ENCODE data around the gene NNT. TPM values are rescaled to one million over a fixed set of nuclear protein-coding genes. Genes with fewer than 3 reads are reported as not detected.

Gene NNT
- total RNA-seq, 2 experiments from 2014 or later = 103 to 115 TPM

DNA sequence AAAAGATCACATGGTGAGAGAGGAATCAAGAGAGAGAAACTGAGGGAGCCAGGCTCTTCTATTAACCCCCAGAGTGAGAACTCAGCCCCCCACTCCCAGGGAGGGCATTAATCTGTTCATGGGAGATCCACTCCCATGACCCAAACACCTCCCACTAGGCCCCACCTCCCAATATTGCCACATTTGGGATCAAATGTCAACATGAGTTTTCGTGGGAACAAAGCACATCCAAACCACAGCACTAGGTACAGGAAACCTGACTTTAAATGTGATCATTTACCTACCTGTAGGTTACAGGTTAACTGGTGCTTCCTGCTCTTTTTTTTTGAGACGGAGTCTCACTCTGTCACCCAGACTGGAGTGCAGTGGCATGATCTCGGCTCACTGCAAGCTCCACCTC lies 16.9 kb downstream of the NNT start:
- Mint-ChIP-seq H3K4me3 (no peak overlapping the region), H3K27ac (no peak overlapping the region), H3K27me3 (no peaks in the 10 kb centered on the region), H3K4me1 (no peaks in the 10 kb centered on the region), H3K36me3 (peaks cover 53% of the 10 kb centered on the region), H3K9me3 (ENCODE audit: low read depth) (no peaks in the 10 kb centered on the region)
- no peak for DNase-seq
- CTCF ChIA-PET = no interaction called here
- no peak for ATAC-seq

DNA sequence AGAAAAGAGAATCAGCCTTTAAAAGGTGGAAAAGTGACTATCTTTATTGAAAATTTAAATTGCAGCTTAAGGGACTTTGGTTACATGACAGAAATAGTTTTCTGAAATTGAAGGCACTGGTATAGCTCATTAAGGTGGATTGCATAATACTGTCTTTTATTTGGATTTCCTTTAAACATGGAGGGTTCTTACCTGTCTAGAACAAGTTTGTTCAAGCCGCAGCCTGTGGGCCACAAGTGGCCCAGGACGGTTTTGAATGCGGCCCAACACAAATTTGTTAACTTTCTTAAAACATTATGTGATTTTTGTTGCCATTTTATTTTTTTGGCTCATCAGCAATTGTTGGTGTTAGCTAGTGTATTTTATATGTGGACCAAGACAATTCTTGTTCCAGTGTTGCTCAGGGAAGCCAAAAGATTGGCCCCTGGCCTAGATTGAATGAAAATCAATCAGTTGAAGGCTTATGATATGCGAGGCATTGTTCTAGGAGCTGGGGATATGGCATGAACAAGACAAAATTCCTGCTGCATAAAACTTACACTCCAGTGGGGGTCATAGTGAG lies 18.0 kb downstream of the NNT start:
- Mint-ChIP-seq H3K36me3 (peaks cover 53% of the 10 kb centered on the region), H3K4me1 (no peaks in the 10 kb centered on the region), H3K9me3 (ENCODE audit: low read depth) (no peaks in the 10 kb centered on the region), H3K27me3 (no peaks in the 10 kb centered on the region), H3K4me3 (no peak overlapping the region), H3K27ac (no peak overlapping the region)
- DNase-seq = no peak
- CTCF ChIA-PET = interaction anchor here (2.9 kb wide), 1 partner anchor 11 kb away, joined by 20 read pairs; no protein-coding TSS in a partner anchor
- no peak for ATAC-seq

GRCh38 chr5:43622074-43622473 lies 19.1 kb downstream of the NNT start:
- Mint-ChIP-seq H3K27me3 (no peaks in the 10 kb centered on the region), H3K27ac (no peak overlapping the region), H3K4me1 (no peaks in the 10 kb centered on the region), H3K36me3 (peaks cover 50% of the 10 kb centered on the region), H3K9me3 (ENCODE audit: low read depth) (no peaks in the 10 kb centered on the region), H3K4me3 (no peak overlapping the region)
- CTCF ChIA-PET = interaction anchor here (1.2 to 2.9 kb wide), 2 partner anchors 10 to 11 kb away, joined by 3 to 20 read pairs; no protein-coding TSS in a partner anchor
- ATAC-seq (no peak), DNase-seq (no peak)

DNA sequence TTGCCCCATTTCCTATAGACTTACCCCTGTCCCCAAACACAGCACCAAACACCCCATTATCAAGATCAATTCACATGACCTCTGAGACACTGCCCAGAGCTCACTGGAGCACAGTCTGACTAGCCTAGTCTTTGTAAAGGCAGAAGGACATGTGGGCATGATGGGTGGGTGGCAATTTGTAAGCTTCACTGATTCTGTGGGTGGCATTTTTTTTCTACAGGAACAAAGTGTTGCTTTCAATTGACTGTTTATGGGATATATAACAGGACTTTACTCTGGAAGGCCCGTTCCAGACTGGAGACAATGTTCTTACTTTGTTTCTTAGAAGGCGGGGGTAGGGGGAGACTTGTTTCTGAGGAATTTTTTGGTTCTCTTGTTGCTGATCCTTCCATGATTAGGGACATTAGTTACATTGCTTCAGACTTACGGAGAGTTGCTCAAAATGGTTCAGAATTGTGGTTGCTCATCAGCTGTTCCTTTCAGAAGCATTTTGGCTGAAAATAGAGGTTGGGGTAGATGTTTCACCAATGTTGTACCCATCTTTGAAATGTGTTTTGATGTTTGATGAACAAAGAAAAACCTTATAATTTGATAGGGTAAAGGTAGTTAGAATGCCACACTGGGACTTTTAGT lies 20.2 kb downstream of the NNT start:
- ATAC-seq = no peak
- H3K4me3 Mint-ChIP-seq = no peak overlapping the region
- no peaks in the 10 kb centered on the region for H3K4me1 Mint-ChIP-seq
- no peaks in the 10 kb centered on the region for H3K9me3 Mint-ChIP-seq (ENCODE audit: low read depth)
- peaks cover 44% of the 10 kb centered on the region for H3K36me3 Mint-ChIP-seq
- CTCF ChIA-PET = interaction anchor here (1.2 to 2.9 kb wide), 2 partner anchors 8 to 12 kb away, joined by 3 to 20 read pairs; no protein-coding TSS in a partner anchor
- no peak overlapping the region for H3K27ac Mint-ChIP-seq
- H3K27me3 Mint-ChIP-seq = no peaks in the 10 kb centered on the region
- DNase-seq = no peak

- DNase-seq (no peak), ATAC-seq (no peak)
- no peak overlapping the region for H3K4me3 Mint-ChIP-seq
- CTCF ChIA-PET = interaction anchor here (0.6 kb wide), 1 partner anchor 17 kb away, joined by 3 read pairs; no protein-coding TSS in a partner anchor
- peaks cover 33% of the 10 kb centered on the region for H3K36me3 Mint-ChIP-seq
- H3K27me3 Mint-ChIP-seq = no peaks in the 10 kb centered on the region
- H3K27ac Mint-ChIP-seq = no peak overlapping the region
- H3K4me1 Mint-ChIP-seq = no peaks in the 10 kb centered on the region
- no peaks in the 10 kb centered on the region for H3K9me3 Mint-ChIP-seq (ENCODE audit: low read depth)
These were observed 24.0 kb downstream of the NNT start for GRCh38 chr5:43627028-43627427.

DNA sequence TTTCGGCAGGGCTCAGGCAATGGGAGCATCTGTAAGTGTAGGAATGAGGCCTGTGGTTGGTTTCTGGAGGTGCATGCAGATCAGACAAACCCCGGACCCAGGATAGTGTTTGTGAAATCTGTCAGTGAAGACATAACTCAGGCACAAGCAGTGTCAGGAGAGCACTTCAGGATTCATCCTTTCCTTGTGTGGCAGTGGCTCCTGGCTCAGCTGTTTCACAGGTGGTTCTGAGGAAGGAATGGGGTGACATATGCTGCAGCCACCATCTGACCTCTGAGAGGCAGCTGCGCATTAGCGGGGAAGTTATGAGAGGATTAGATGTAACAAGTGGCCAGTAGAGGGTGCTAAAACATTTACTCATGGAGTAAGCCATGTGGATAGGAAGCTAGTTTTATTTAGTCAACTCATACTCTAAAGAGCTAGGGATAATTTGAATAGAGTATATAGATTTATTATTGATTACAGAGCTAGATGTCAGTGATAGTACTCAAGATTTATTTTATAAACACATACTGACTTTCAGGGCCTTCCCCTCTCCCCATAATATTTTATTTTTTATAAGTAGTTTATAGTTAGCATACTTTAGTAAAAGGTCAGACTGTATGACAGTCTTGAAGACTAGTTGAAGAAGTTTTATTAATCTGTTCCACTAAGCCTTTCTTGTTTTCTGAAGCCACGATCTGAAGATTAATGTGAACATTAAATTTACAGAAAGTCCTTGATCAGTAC lies 28.4 kb downstream of the NNT start:
- ATAC-seq = peak; percentile 83
- CTCF ChIA-PET = interaction anchor here (0.6 to 3.5 kb wide), 14 partner anchors 10 to 1142 kb away, joined by 3 to 20 read pairs (median 5); partner anchors contain the start of gene NNT
- DNase-seq = no peak
- Mint-ChIP-seq H3K4me3 (no peak overlapping the region), H3K4me1 (peaks cover 2% of the 10 kb centered on the region), H3K27ac (no peak overlapping the region), H3K27me3 (no peaks in the 10 kb centered on the region), H3K9me3 (ENCODE audit: low read depth) (no peaks in the 10 kb centered on the region), H3K36me3 (peaks cover 50% of the 10 kb centered on the region)

DNA sequence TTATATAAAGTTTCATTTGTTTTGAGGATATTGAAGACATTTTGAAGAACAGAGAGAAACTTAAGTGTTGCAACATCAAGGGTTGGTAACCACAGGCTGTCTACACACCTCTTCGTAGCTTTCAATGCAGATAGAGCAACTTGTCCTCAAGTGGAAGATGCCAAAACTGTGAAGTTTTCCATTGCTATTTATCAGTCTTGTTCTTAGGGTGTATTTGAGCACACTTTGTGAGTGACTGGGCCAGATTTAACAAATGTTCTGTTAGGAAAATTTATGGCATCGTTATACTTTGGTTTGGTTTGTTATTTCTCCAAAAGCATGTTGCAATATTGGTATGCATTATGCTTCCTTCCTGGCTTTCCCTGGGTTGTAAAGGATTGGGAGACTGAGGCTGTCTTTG lies 31.6 kb downstream of the NNT start:
- H3K9me3 Mint-ChIP-seq (ENCODE audit: low read depth) = no peaks in the 10 kb centered on the region
- H3K27ac Mint-ChIP-seq = no peak overlapping the region
- H3K4me1 Mint-ChIP-seq = peaks cover 2% of the 10 kb centered on the region
- no peaks in the 10 kb centered on the region for H3K27me3 Mint-ChIP-seq
- CTCF ChIA-PET = no interaction called here
- DNase-seq (no peak), ATAC-seq (no peak)
- peaks cover 56% of the 10 kb centered on the region for H3K36me3 Mint-ChIP-seq
- no peak overlapping the region for H3K4me3 Mint-ChIP-seq

GRCh38 chr5:43635374-43635773 lies 32.4 kb downstream of the NNT start:
- no peak for ATAC-seq
- H3K9me3 Mint-ChIP-seq (ENCODE audit: low read depth) = no peaks in the 10 kb centered on the region
- no peak for DNase-seq
- peaks cover 60% of the 10 kb centered on the region for H3K36me3 Mint-ChIP-seq
- no peak overlapping the region for H3K27ac Mint-ChIP-seq
- CTCF ChIA-PET = interaction anchor here (0.6 kb wide), 1 partner anchor 199 kb away, joined by 3 read pairs; no protein-coding TSS in a partner anchor
- H3K4me1 Mint-ChIP-seq = peaks cover 2% of the 10 kb centered on the region
- no peaks in the 10 kb centered on the region for H3K27me3 Mint-ChIP-seq
- H3K4me3 Mint-ChIP-seq = no peak overlapping the region

DNA sequence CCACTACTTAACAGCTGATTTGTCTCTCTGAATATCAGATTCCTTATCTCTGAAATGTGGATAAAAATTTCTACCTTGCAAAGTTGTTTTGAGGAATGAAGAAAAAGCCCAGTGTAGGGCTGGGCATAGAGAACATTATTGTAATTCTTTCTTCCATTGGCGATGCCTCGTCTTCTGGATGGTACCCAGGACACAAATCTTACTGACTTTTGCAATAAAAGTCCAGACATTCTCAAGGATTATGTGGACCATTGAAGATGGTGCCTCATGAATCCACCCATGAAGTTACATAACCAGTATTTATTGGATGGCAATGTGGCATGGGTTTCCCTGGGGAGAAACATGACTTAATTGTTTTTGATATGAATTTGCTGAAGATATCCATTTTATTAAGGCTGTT lies 33.1 kb downstream of the NNT start:
- peaks cover 59% of the 10 kb centered on the region for H3K36me3 Mint-ChIP-seq
- ATAC-seq (no peak), DNase-seq (no peak)
- H3K4me1 Mint-ChIP-seq = peaks cover 2% of the 10 kb centered on the region
- no peaks in the 10 kb centered on the region for H3K9me3 Mint-ChIP-seq (ENCODE audit: low read depth)
- H3K27me3 Mint-ChIP-seq = no peaks in the 10 kb centered on the region
- CTCF ChIA-PET = interaction anchor here (0.6 kb wide), 1 partner anchor 199 kb away, joined by 3 read pairs; no protein-coding TSS in a partner anchor
- no peak overlapping the region for H3K27ac Mint-ChIP-seq
- H3K4me3 Mint-ChIP-seq = no peak overlapping the region

GRCh38 chr5:43637416-43637815 lies 34.4 kb downstream of the NNT start:
- no peak for ATAC-seq
- Mint-ChIP-seq H3K36me3 (peaks cover 53% of the 10 kb centered on the region), H3K4me1 (peaks cover 2% of the 10 kb centered on the region), H3K27me3 (no peaks in the 10 kb centered on the region), H3K27ac (no peak overlapping the region), H3K9me3 (ENCODE audit: low read depth) (no peaks in the 10 kb centered on the region), H3K4me3 (no peak overlapping the region)
- DNase-seq = no peak
- CTCF ChIA-PET = no interaction called here

DNA sequence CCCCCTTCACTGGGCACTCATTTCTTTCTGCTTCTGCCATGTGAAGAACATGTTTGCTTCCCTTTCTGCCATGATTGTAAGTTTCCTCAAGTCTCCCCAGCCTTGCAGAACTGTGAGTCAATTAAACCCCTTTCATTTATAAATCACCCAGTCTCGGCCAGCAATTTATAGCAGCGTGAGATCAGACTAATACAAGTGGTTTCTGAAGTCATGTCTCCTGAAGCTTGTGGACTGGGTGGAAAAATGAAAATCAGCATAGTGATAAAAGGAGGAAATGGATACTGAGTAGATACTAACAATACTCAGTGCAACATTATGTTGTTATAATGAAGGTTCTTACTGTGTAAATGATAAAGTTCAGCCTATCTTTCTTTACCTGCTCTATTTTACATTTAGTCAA lies 35.1 kb downstream of the NNT start:
- H3K27ac Mint-ChIP-seq = no peak overlapping the region
- CTCF ChIA-PET = no interaction called here
- ATAC-seq = no peak
- H3K4me3 Mint-ChIP-seq = no peak overlapping the region
- DNase-seq = no peak
- peaks cover 2% of the 10 kb centered on the region for H3K4me1 Mint-ChIP-seq
- H3K36me3 Mint-ChIP-seq = peaks cover 53% of the 10 kb centered on the region
- no peaks in the 10 kb centered on the region for H3K27me3 Mint-ChIP-seq
- no peaks in the 10 kb centered on the region for H3K9me3 Mint-ChIP-seq (ENCODE audit: low read depth)

- DNase-seq (no peak), ATAC-seq (no peak)
- Mint-ChIP-seq H3K9me3 (ENCODE audit: low read depth) (no peaks in the 10 kb centered on the region), H3K4me3 (no peak overlapping the region), H3K36me3 (peaks cover 52% of the 10 kb centered on the region), H3K27ac (no peak overlapping the region), H3K4me1 (peaks cover 2% of the 10 kb centered on the region), H3K27me3 (no peaks in the 10 kb centered on the region)
- CTCF ChIA-PET = interaction anchor here (0.6 kb wide), 1 partner anchor 490 kb away, joined by 3 read pairs; no protein-coding TSS in a partner anchor
These were observed 35.6 kb downstream of the NNT start for GRCh38 chr5:43638546-43638945.

- H3K9me3 Mint-ChIP-seq (ENCODE audit: low read depth) = no peaks in the 10 kb centered on the region
- CTCF ChIA-PET = no interaction called here
- no peaks in the 10 kb centered on the region for H3K27me3 Mint-ChIP-seq
- peaks cover 2% of the 10 kb centered on the region for H3K4me1 Mint-ChIP-seq
- peaks cover 45% of the 10 kb centered on the region for H3K36me3 Mint-ChIP-seq
- no peak overlapping the region for H3K27ac Mint-ChIP-seq
- DNase-seq (no peak), ATAC-seq (no peak)
- H3K4me3 Mint-ChIP-seq = no peak overlapping the region
These were observed 36.6 kb downstream of the NNT start for GRCh38 chr5:43639566-43639965.

Data from activated CD8-positive, alpha-beta memory T cell treated with anti-CD3 and anti-CD28 coated beads, Interleukin-2, amount 10 ng/mL, durations not matched to agents 7 days and 5 days (primary cell).